Duodenal mucosa (tissue), 2 donors: ENCODE measurements around the gene SYT1.

Experiments
- H3K27ac ChIP-seq: one replicate; pipeline ENCODE4 v1.7.0; 2013; ENCODE audit warnings: low read depth, low read length
- H3K27me3 ChIP-seq, 2 donors: one replicate each; pipeline ENCODE4 v1.7.0; 2013; ENCODE audit warnings: low read length in 2 of 2, control low read depth in 1 of 2; ENCODE audit not compliant: insufficient read depth in 2 of 2, control insufficient read depth in 1 of 2
- H3K36me3 ChIP-seq, 2 donors: one replicate each; pipeline ENCODE4 v1.7.0; 2013; ENCODE audit warnings: low read length in 2 of 2, control low read depth in 1 of 2; ENCODE audit not compliant: insufficient read depth in 2 of 2, control insufficient read depth in 1 of 2
- H3K4me1 ChIP-seq, 2 donors: one replicate each; pipeline ENCODE4 v1.7.0; 2013; ENCODE audit warnings: low read length in 2 of 2, control low read depth in 1 of 2; ENCODE audit not compliant: insufficient read depth in 2 of 2, control insufficient read depth in 1 of 2
- H3K4me3 ChIP-seq, 2 donors: one replicate each; pipeline ENCODE4 v1.7.0; 2013; ENCODE audit warnings: low read length in 2 of 2, low read depth in 1 of 2
- H3K9ac ChIP-seq, 2 donors: one replicate each; pipeline ENCODE4 v1.7.0; 2013; ENCODE audit warnings: low read length in 2 of 2, low read depth in 1 of 2
- H3K9me3 ChIP-seq, 2 donors: one replicate each; pipeline ENCODE4 v1.7.0; 2013; ENCODE audit warnings: low read length in 2 of 2, control low read depth in 1 of 2; ENCODE audit not compliant: control insufficient read depth in 1 of 2

Gene SYT1

GRCh38 chr12:78865516-78865915 is 942 bp downstream of the SYT1 start:
- no peaks in the 10 kb centered on the region for H3K9me3 ChIP-seq
- H3K9ac ChIP-seq = no peak overlapping the region
- H3K4me3 ChIP-seq = peak overlapping the region in 1 of 2 donors; percentile 46
- H3K4me1 ChIP-seq = no peaks in the 10 kb centered on the region
- H3K36me3 ChIP-seq = no peaks in the 10 kb centered on the region
- H3K27ac ChIP-seq = no peak overlapping the region
- H3K27me3 ChIP-seq = peaks cover 5 to 19% of the 10 kb centered on the region in 2 donors

DNA sequence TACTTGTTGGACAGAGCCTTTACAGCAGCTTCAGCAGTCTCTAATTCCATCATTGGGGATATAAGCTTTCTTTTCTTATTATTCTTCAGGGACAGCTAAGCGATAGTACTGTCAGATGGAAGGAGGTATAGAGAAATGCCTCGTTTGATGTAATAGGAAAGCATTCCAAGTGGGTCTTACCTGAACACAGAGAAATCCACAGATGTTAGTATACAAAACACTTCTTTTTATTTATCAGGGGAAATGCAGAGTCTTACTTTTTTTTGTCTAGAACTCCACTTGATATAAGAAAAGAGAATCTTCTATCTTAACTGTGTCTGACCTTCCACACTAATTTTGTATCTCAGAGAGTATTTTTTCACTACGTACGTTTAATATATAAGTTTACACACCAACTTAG is 1.9 kb downstream of the SYT1 start:
- H3K4me3 ChIP-seq = no peak overlapping the region

DNA sequence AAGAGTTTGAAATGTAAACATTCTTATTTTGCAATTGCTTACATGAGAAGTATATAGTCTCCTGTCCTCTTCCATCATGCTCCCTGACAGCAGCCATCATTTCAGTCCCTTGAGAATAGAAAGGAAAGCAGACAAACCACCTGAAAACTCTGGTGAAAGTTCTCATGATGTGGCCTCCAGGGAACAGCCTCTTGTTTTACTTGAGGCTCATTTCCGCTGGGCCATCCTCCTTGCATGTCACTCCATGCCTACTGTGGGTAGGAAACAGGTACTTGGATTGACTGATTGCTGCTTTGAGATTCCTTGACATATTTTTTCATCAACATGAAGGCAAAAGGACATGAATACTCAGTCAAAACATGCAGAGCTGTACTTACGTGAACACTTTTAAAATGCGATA is 6.0 kb downstream of the SYT1 start:
- Histone ChIP-seq H3K9ac (no peak overlapping the region), H3K27me3 (no peaks in the 10 kb centered on the region)

More for the DNA sequence above, 1.9 kb downstream of the SYT1 start:
- Histone ChIP-seq H3K4me1 (no peaks in the 10 kb centered on the region), H3K27me3 (peaks cover 5 to 19% of the 10 kb centered on the region in 2 donors), H3K9me3 (no peaks in the 10 kb centered on the region), H3K9ac (no peak overlapping the region), H3K36me3 (no peaks in the 10 kb centered on the region), H3K27ac (no peak overlapping the region)

DNA sequence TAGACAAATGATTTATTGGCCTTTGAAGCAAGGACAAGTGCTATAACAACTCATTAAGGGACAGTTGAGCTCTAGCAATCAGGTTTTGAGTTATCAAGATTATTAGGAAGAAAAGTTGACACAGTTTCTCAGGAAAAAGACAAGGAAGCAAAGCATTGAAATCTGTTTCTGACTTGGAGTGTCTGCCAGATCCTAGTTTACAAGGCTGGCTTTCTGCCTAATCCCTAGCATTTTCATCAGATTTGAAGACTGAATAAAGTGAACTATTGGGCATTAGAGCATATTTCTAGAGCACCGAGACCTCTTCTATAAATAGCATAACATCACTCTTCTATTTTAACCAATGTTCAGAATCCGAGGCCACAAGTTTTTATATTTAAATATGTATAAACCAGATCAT is 7.0 kb downstream of the SYT1 start:
- H3K4me3 ChIP-seq = no peak overlapping the region
- no peaks in the 10 kb centered on the region for H3K9me3 ChIP-seq
- H3K9ac ChIP-seq = no peak overlapping the region
- H3K36me3 ChIP-seq = no peaks in the 10 kb centered on the region
- H3K4me1 ChIP-seq = no peaks in the 10 kb centered on the region
- no peak overlapping the region for H3K27ac ChIP-seq
- no peaks in the 10 kb centered on the region for H3K27me3 ChIP-seq

More for the DNA sequence above, 6.0 kb downstream of the SYT1 start:
- Histone ChIP-seq H3K27ac (no peak overlapping the region), H3K36me3 (no peaks in the 10 kb centered on the region), H3K4me3 (no peak overlapping the region), H3K4me1 (no peaks in the 10 kb centered on the region), H3K9me3 (no peaks in the 10 kb centered on the region)

DNA sequence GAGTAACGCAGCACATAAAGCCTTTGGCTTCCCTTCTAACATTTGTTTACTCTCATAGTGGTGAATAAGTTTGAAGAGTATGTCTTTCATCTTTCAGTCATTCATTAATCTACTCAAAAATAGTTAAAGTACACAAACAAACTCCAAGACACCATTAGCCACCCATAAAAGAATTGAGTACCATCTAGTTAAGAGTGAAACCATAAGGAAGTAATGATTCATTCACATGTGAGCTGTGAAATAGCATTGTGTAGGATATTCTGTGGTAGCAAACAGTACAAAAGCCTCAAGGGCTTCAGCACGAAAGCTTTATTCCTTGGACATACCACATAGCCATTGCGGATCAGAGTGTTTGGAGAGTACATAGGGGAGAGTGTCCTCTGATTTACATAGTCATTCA is 13.9 kb downstream of the SYT1 start:
- Histone ChIP-seq H3K9me3 (no peaks in the 10 kb centered on the region), H3K27ac (no peak overlapping the region), H3K4me1 (no peaks in the 10 kb centered on the region), H3K4me3 (no peak overlapping the region), H3K36me3 (no peaks in the 10 kb centered on the region), H3K27me3 (no peaks in the 10 kb centered on the region), H3K9ac (no peak overlapping the region)

GRCh38 chr12:78878866-78879265 is 14.3 kb downstream of the SYT1 start:
- Histone ChIP-seq H3K4me3 (no peak overlapping the region), H3K36me3 (no peaks in the 10 kb centered on the region), H3K9me3 (no peaks in the 10 kb centered on the region), H3K4me1 (no peaks in the 10 kb centered on the region), H3K27ac (no peak overlapping the region), H3K9ac (no peak overlapping the region), H3K27me3 (no peaks in the 10 kb centered on the region)

GRCh38 chr12:78880078-78880477 is 15.5 kb downstream of the SYT1 start:
- Histone ChIP-seq H3K9ac (no peak overlapping the region), H3K27me3 (no peaks in the 10 kb centered on the region), H3K27ac (no peak overlapping the region), H3K4me1 (no peaks in the 10 kb centered on the region), H3K9me3 (no peaks in the 10 kb centered on the region), H3K36me3 (no peaks in the 10 kb centered on the region), H3K4me3 (no peak overlapping the region)

- H3K27ac ChIP-seq = no peak overlapping the region
- H3K36me3 ChIP-seq = no peaks in the 10 kb centered on the region
- no peaks in the 10 kb centered on the region for H3K9me3 ChIP-seq
Observed at GRCh38 chr12:78881685-78882084, 17.1 kb downstream of the SYT1 start.

DNA sequence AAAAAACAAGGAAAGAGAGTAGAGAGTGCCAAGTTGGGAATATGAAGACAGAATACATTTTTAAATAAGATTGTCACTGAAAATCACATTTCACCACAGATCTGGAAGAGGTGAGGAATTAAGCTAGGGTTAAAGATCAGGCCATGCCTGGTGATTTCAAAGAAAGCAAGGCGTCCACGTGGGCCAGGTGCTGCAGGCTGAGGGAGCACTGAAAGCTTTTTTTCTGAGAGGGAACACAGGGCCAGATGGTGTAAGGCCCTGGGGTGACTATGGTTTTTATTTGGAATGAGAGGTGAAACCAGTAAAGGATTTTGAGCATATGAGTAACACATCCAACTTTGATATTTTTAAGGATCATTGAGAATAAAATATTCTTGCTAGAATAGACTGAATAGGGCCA is 20.9 kb downstream of the SYT1 start:
- H3K4me3 ChIP-seq = no peak overlapping the region
- H3K9me3 ChIP-seq = no peaks in the 10 kb centered on the region
- H3K4me1 ChIP-seq = no peaks in the 10 kb centered on the region
- no peak overlapping the region for H3K9ac ChIP-seq
- no peaks in the 10 kb centered on the region for H3K27me3 ChIP-seq
- H3K27ac ChIP-seq = no peak overlapping the region
- no peaks in the 10 kb centered on the region for H3K36me3 ChIP-seq

More at GRCh38 chr12:78881685-78882084, 17.1 kb downstream of the SYT1 start:
- no peak overlapping the region for H3K9ac ChIP-seq
- no peaks in the 10 kb centered on the region for H3K4me1 ChIP-seq
- H3K4me3 ChIP-seq = no peak overlapping the region
- no peaks in the 10 kb centered on the region for H3K27me3 ChIP-seq

DNA sequence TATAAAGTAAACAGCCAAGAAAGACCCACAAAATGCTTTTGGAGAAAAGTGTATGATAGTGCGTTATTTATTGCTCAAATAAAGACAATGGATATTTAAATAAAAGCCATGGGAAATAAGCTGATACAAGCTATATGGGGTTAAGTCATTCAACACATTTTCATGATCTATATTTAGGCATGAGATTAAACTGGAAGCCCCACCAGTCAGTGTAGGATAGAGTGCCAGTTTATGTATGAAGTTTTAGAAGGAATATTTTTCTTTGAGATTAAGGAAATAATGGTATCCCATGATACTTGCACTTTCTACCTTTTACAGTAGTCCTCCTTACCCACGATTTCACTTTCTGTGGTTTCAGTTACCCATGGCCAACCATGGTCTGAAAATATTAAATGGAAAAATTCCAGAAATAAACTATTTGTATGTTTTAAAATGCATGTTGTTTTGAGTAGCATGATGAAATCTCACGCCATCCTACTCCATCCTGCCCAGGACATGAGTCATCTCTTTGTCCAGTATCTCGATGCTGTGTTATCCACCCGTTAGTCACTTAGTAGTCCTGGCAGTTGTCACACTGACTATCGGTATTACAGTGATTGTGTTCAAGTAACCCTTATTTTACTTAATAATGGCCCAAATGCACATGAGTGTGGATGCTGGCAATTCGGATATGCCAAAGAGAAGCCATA is 22.3 kb downstream of the SYT1 start:
- Histone ChIP-seq H3K4me1 (no peaks in the 10 kb centered on the region), H3K9me3 (no peaks in the 10 kb centered on the region), H3K27me3 (no peaks in the 10 kb centered on the region), H3K27ac (no peak overlapping the region), H3K36me3 (no peaks in the 10 kb centered on the region), H3K9ac (no peak overlapping the region), H3K4me3 (no peak overlapping the region)
